PFSK-1 (cell line): ENCODE results near the gene SLC8A1.

ENCODE experiments used
- FOXP2 ChIP-seq: optimal IDR thresholded peaks from 2 replicates; pipeline ENCODE3; 2011; ENCODE audit warnings: borderline replicate concordance, control low read depth, inconsistent platforms; ENCODE audit not compliant: insufficient read depth; ENCODE audit errors: extremely low read length, extremely low read depth
- POLR2AphosphoS5 ChIP-seq: IDR thresholded peaks from 2 replicates; pipeline ENCODE4 v1.6.1; 2012; ENCODE audit warnings: low read depth, mild to moderate bottlenecking, control low read depth, low read length, moderate library complexity
- REST ChIP-seq, 2 experiments: IDR thresholded peaks; 2 replicates each; pipeline versions ENCODE4 v1.6.1 to v1.8.0; 2011 to 2012; ENCODE audit warnings: low read depth in 2 of 2, low read length in 2 of 2, control low read depth in 1 of 2, inconsistent platforms in 1 of 2, mild to moderate bottlenecking in 1 of 2, moderate library complexity in 1 of 2; ENCODE audit not compliant: insufficient read depth in 1 of 2
- SIN3A ChIP-seq: IDR thresholded peaks from 2 replicates; pipeline ENCODE4 v1.6.1; 2012; ENCODE audit warnings: mild to moderate bottlenecking, low read length, moderate library complexity, borderline replicate concordance; ENCODE audit not compliant: insufficient read depth
- TAF1 ChIP-seq: IDR thresholded peaks from 2 replicates; pipeline ENCODE4 v1.6.1; 2012; ENCODE audit warnings: low read length, control low read depth, borderline replicate concordance; ENCODE audit not compliant: insufficient read depth

SLC8A1 gene

DNA sequence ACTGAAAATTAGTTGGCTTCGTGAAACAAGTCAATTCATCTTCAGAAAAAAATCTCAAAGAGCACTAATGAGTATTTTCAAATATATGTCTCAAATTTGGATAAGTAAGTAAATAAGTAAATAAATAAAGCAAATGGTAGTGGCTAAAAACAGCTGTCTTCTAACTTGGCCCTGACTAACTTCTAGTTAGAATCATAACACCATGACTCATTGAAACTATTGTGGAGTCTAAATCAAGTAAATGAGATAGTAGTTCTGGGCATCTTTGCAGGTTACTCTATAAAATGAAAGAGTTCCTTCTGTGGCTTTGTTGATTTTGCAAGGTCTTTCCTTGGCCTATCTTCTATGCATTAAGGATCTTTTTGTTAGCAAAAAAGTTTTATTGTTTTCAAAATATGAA, 110.7 kb downstream of the SLC8A1 start:
- no peak for TF ChIP-seq REST (IDR thresholded peaks at IDR 0.05; ENCODE audit: insufficient read depth in 1 of 2, low read depth in 2 of 2, low read length in 2 of 2)
- TF ChIP-seq FOXP2, result no peak

- TF ChIP-seq SIN3A, result no peak
- TF ChIP-seq REST (IDR thresholded peaks at IDR 0.05; ENCODE audit: insufficient read depth in 1 of 2, low read depth in 2 of 2, low read length in 2 of 2), result no peak
- no peak for TF ChIP-seq TAF1
- TF ChIP-seq POLR2AphosphoS5, result no peak
These were observed 112.9 kb downstream of the SLC8A1 start for GRCh38 chr2:40339026-40339425.

- TF ChIP-seq SIN3A (no peak), POLR2AphosphoS5 (no peak), TAF1 (no peak), REST (IDR thresholded peaks at IDR 0.05; ENCODE audit: insufficient read depth in 1 of 2, low read depth in 2 of 2, low read length in 2 of 2) (no peak), FOXP2 (no peak)
These were observed 119.6 kb downstream of the SLC8A1 start for GRCh38 chr2:40332191-40332826.

- TF ChIP-seq SIN3A (no peak), TAF1 (no peak), REST (IDR thresholded peaks at IDR 0.05; ENCODE audit: insufficient read depth in 1 of 2, low read depth in 2 of 2, low read length in 2 of 2) (no peak), FOXP2 (no peak), POLR2AphosphoS5 (no peak)
These were observed 121.8 kb downstream of the SLC8A1 start for GRCh38 chr2:40330096-40330495.

DNA sequence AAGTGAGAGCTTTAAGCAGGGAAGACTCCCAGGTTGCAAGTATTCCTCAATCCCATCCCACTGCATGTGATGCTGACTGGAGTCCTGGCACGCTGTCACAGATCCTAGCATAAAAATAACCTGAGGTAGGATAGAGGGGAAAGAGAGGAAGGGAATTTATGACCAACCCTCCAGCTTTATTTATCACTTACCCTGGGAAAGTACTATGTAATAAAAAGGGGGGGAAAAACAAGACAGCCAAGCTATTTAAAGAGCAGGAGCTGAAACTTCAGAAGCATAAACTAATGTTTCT, 122.2 kb downstream of the SLC8A1 start:
- no peak for TF ChIP-seq TAF1
- TF ChIP-seq REST (IDR thresholded peaks at IDR 0.05; ENCODE audit: insufficient read depth in 1 of 2, low read depth in 2 of 2, low read length in 2 of 2), result no peak
- no peak for TF ChIP-seq SIN3A
- TF ChIP-seq POLR2AphosphoS5, result no peak
- TF ChIP-seq FOXP2, result no peak
